H1 (cell line): Measurements from ENCODE around the gene GNG4. TPM values are rescaled to one million over a fixed set of nuclear protein-coding genes. Genes with fewer than 3 reads are reported as not detected.

Source experiments
- CTCF ChIA-PET: fragments of 300-600 bp; sonication (Branson Sonifier 250); formaldehyde crosslinking; loops from one replicate; lab custom pipeline; 2021; ENCODE audit not compliant: partially characterized antibody; lab: Charles Lee
- POLR2A ChIA-PET: fragments of 300-600 bp; sonication (Branson Sonifier 250); formaldehyde crosslinking; loops from one replicate; lab custom pipeline; 2021; ENCODE audit warnings: inconsistent platforms; ENCODE audit not compliant: partially characterized antibody; lab: Charles Lee
- DNase-seq, 2 experiments: peaks; one replicate each; pipeline versions ENCODE4 v3.0.0 to v3.0.0-alpha.2; 2010 to 2022; ENCODE audit warnings: low spot score in 2 of 2, low read depth in 1 of 2, mixed read lengths in 1 of 2
- FAIRE-seq: peaks from 2 replicates; lab custom pipeline; 2011; peaks lifted over from hg19 to GRCh38; lab: Jason Lieb, UNC
- H2AFZ ChIP-seq: 2 replicates; pipeline ENCODE4 v1.8.1; 2012; ENCODE audit warnings: low read length, inconsistent platforms
- H2AK5ac ChIP-seq: 2 replicates; pipeline ENCODE4 v1.6.1; 2013; ENCODE audit warnings: low read depth, low read length
- H2BK120ac ChIP-seq: replicated peaks from 2 replicates; pipeline ENCODE3; 2013; ENCODE audit warnings: low read depth, low read length, inconsistent platforms
- H2BK12ac ChIP-seq: 2 replicates; pipeline ENCODE4 v1.6.1; 2013; ENCODE audit warnings: low read depth, low read length
- H2BK15ac ChIP-seq: 2 replicates; pipeline ENCODE4 v1.6.1; 2013; ENCODE audit warnings: low read length
- H2BK20ac ChIP-seq: 2 replicates; pipeline ENCODE4 v1.6.1; 2013; ENCODE audit warnings: low read length
- H2BK5ac ChIP-seq: 2 replicates; pipeline ENCODE4 v1.6.1; 2013; ENCODE audit warnings: low read depth, low read length
- H3K14ac ChIP-seq: 2 replicates; pipeline ENCODE4 v1.6.1; 2013; ENCODE audit warnings: inconsistent platforms; ENCODE audit not compliant: insufficient read length
- H3K18ac ChIP-seq: 2 replicates; pipeline ENCODE4 v1.6.1; 2013; ENCODE audit warnings: low read length; ENCODE audit errors: extremely low read depth
- H3K23ac ChIP-seq: 2 replicates; pipeline ENCODE4 v1.6.1; 2013; ENCODE audit warnings: inconsistent platforms; ENCODE audit not compliant: insufficient read length
- H3K23me2 ChIP-seq: 2 replicates; pipeline ENCODE4 v1.6.1; 2013; ENCODE audit warnings: low read depth, low read length
- H3K27ac ChIP-seq: 2 replicates; pipeline ENCODE4 v1.6.1; 2011; ENCODE audit warnings: low read depth, low read length, inconsistent platforms
- H3K27me3 ChIP-seq, 4 experiments: replicated peaks in 1 of 4; 1 replicate in 1 of 4; 2 replicates in 3 of 4; pipeline versions ENCODE4 v1.6.1 to v1.8.1; 2011 to 2013; ENCODE audit warnings: low read length in 3 of 4, mild to moderate bottlenecking in 3 of 4, inconsistent platforms in 2 of 4, mixed read lengths in 2 of 4, moderate library complexity in 1 of 4; ENCODE audit not compliant: control insufficient read depth in 3 of 4, insufficient read depth in 3 of 4; ENCODE audit errors: extremely low read depth in 1 of 4
- H3K36me3 ChIP-seq, 4 experiments: 2 replicates each; pipeline versions ENCODE4 v1.6.1 to v1.8.1; 2011 to 2013; ENCODE audit warnings: mild to moderate bottlenecking in 4 of 4, low read length in 3 of 4, moderate library complexity in 2 of 4, control low read depth in 1 of 4, inconsistent platforms in 1 of 4; ENCODE audit not compliant: insufficient read depth in 4 of 4, control insufficient read depth in 2 of 4
- H3K4ac ChIP-seq: replicated peaks from 2 replicates; pipeline ENCODE3; 2013; ENCODE audit warnings: low read length, low read depth, mixed read lengths, inconsistent platforms; ENCODE audit not compliant: insufficient read length
- H3K4me1 ChIP-seq, 4 experiments: replicated peaks in 1 of 4; 1 replicate in 1 of 4; 2 replicates in 3 of 4; pipeline versions ENCODE4 v1.6.1 to v1.8.1; 2011 to 2013; ENCODE audit warnings: low read length in 3 of 4, inconsistent platforms in 2 of 4, mixed read lengths in 1 of 4; ENCODE audit not compliant: insufficient read depth in 4 of 4, control insufficient read depth in 3 of 4
- H3K4me2 ChIP-seq, 2 experiments: 2 replicates each; pipeline versions ENCODE4 v1.6.1 to v1.8.1; 2011 to 2013; ENCODE audit warnings: low read depth in 2 of 2, low read length in 2 of 2, control low read depth in 1 of 2, inconsistent platforms in 1 of 2, mild to moderate bottlenecking in 1 of 2; ENCODE audit not compliant: insufficient read depth in 1 of 2
- H3K4me3 ChIP-seq, 4 experiments: fragments of 200-600, 300-600 bp in 1 of 4; sonication (generic), shearing (Covaris generic), sonication (Bioruptor Twin) in 1 of 4; 2 replicates each; pipeline versions ENCODE4 v1.5.1 to v1.8.1; 2011 to 2016; ENCODE audit warnings: low read length in 4 of 4, low read depth in 3 of 4, control low read depth in 2 of 4, inconsistent platforms in 2 of 4, mild to moderate bottlenecking in 2 of 4, mixed read lengths in 1 of 4, moderate library complexity in 1 of 4; ENCODE audit not compliant: insufficient read depth in 2 of 4; ENCODE audit errors: extremely low read depth in 1 of 4
- H3K56ac ChIP-seq: replicated peaks from 2 replicates; pipeline ENCODE3; 2013; ENCODE audit warnings: low read depth, mild to moderate bottlenecking, mixed read lengths, low read length, inconsistent platforms; ENCODE audit not compliant: insufficient read length
- H3K79me1 ChIP-seq: 2 replicates; pipeline ENCODE4 v1.6.1; 2013; ENCODE audit warnings: low read depth, low read length, control low read depth
- H3K79me2 ChIP-seq, 2 experiments: 2 replicates each; pipeline versions ENCODE4 v1.6.1 to v1.8.1; 2012 to 2013; ENCODE audit warnings: low read length in 2 of 2, mild to moderate bottlenecking in 2 of 2, inconsistent platforms in 1 of 2; ENCODE audit not compliant: insufficient read depth in 2 of 2, control insufficient read depth in 1 of 2
- H3K9ac ChIP-seq, 4 experiments: replicated peaks in 1 of 4; 1 replicate in 1 of 4; 2 replicates in 3 of 4; pipeline versions ENCODE4 v1.6.1 to v1.8.1; 2011 to 2013; ENCODE audit warnings: low read depth in 3 of 4, low read length in 3 of 4, control low read depth in 2 of 4, mild to moderate bottlenecking in 2 of 4, moderate library complexity in 2 of 4, inconsistent platforms in 1 of 4; ENCODE audit errors: extremely low read depth in 1 of 4
- H3K9me3 ChIP-seq, 2 experiments: 2 replicates each; pipeline versions ENCODE4 v1.6.1 to v1.8.1; 2012 to 2013; ENCODE audit warnings: mild to moderate bottlenecking in 2 of 2, moderate library complexity in 2 of 2, control low read depth in 1 of 2, inconsistent platforms in 1 of 2, low read depth in 1 of 2, low read length in 1 of 2, mixed read lengths in 1 of 2; ENCODE audit not compliant: insufficient read depth in 2 of 2
- H4K20me1 ChIP-seq, 2 experiments: replicated peaks in 1 of 2; 2 replicates each; pipeline versions ENCODE3 to v1.8.1; 2011 to 2013; ENCODE audit warnings: inconsistent platforms in 2 of 2, low read length in 2 of 2, mild to moderate bottlenecking in 1 of 2; ENCODE audit not compliant: insufficient read depth in 2 of 2, control insufficient read depth in 1 of 2
- H4K5ac ChIP-seq: 2 replicates; pipeline ENCODE4 v1.6.1; 2013; ENCODE audit warnings: low read length, low read depth, mixed read lengths, inconsistent platforms; ENCODE audit not compliant: insufficient read length
- H4K8ac ChIP-seq: 2 replicates; pipeline ENCODE4 v1.8.0; 2013; ENCODE audit warnings: mild to moderate bottlenecking, moderate library complexity, low read length, inconsistent platforms; ENCODE audit not compliant: insufficient read depth; ENCODE audit errors: extremely low read depth
- H4K91ac ChIP-seq: replicated peaks from 2 replicates; pipeline ENCODE3; 2013; ENCODE audit warnings: low read length, mixed read lengths, inconsistent platforms; ENCODE audit not compliant: insufficient read length
- ASH2L ChIP-seq: fragments of 200-600, 300-600 bp; sonication (generic); IDR thresholded peaks from one replicate; pipeline ENCODE4 v1.7.1; 2017; ENCODE audit warnings: low read length
- BCL11A ChIP-seq, 2 experiments: IDR thresholded peaks; one replicate each; pipeline ENCODE4 v1.6.1; 2011; ENCODE audit warnings: low read depth in 2 of 2, low read length in 2 of 2, mild to moderate bottlenecking in 2 of 2
- EZH2 ChIP-seq: fragments of 200-600 bp; sonication (generic); IDR thresholded peaks from 2 replicates; pipeline ENCODE4 v1.7.1; 2012; ENCODE audit warnings: low read depth, mild to moderate bottlenecking, moderate library complexity, low read length, inconsistent platforms; ENCODE audit not compliant: severe bottlenecking
- KDM1A ChIP-seq: fragments of 200-600, 300-600 bp; sonication (generic); IDR thresholded peaks from 2 replicates; pipeline ENCODE4 v1.7.1; 2016; ENCODE audit warnings: mild to moderate bottlenecking, low read length, borderline replicate concordance
- KDM4A ChIP-seq: IDR thresholded peaks from one replicate; pipeline ENCODE4 v1.7.1; 2012; ENCODE audit warnings: low read depth, mild to moderate bottlenecking, moderate library complexity, low read length, inconsistent platforms; ENCODE audit not compliant: severe bottlenecking
- NANOG ChIP-seq: IDR thresholded peaks from 2 replicates; pipeline ENCODE4 v1.6.1; 2011; ENCODE audit warnings: low read length, low read depth, mild to moderate bottlenecking, inconsistent platforms; ENCODE audit not compliant: insufficient read depth, poor library complexity, severe bottlenecking
- RXRA ChIP-seq: IDR thresholded peaks from 2 replicates; pipeline ENCODE4 v1.6.1; 2011; ENCODE audit warnings: low read depth, mild to moderate bottlenecking, low read length, moderate library complexity; ENCODE audit not compliant: insufficient read depth
- SRF ChIP-seq: IDR thresholded peaks from 2 replicates; pipeline ENCODE4 v1.6.1; 2011; ENCODE audit warnings: mild to moderate bottlenecking, low read depth, low read length, moderate library complexity
- SUZ12 ChIP-seq: fragments of 200-600 bp; sonication (generic); IDR thresholded peaks from 2 replicates; pipeline ENCODE4 v1.6.1; 2012; ENCODE audit warnings: mild to moderate bottlenecking, inconsistent platforms, low read length, moderate library complexity, mixed read lengths
- WGBS, 2 experiments: shearing (Covaris generic) in 1 of 2; methylation state at CpG; one replicate each; pipeline versions ENCODE4 v1.1.6 to v1.1.7; 2013 to 2015; ENCODE audit warnings: low lambda C conversion rate in 2 of 2, mixed read lengths in 2 of 2, inconsistent platforms in 1 of 2, low coverage in 1 of 2, missing lambda C conversion rate in 1 of 2; ENCODE audit not compliant: insufficient replicate concordance in 2 of 2, insufficient coverage in 1 of 2, insufficient read length in 1 of 2; ENCODE audit errors: extremely low coverage in 1 of 2, missing lambda C conversion rate in 1 of 2; 5-methylcytosine and 5-hydroxymethylcytosine counted together
- polyA plus RNA-seq, 7 experiments: library from polyadenylated mRNA; depleted of rRNA in 3 of 7; stranded (reverse) in 5 of 7; unstranded in 2 of 7; fragments of >200 nt in 5 of 7; fragments of 200-250 nt in 2 of 7; gene quantifications; 1 replicate in 5 of 7; 2 replicates in 1 of 7; 4 replicates in 1 of 7; pipeline versions ENCODE4 v1.2.1 to v1.2.3, GENCODE V29; 2011 to 2013; ENCODE audit warnings: missing spikeins in 2 of 7, mixed read lengths in 2 of 7
- total RNA-seq: library from RNA; stranded (reverse); fragmentation: NEBNext Ultra II Directional; extraction: Animal tissue kit (Norgen Biotek cat#: 25700); gene quantifications from 2 replicates; pipeline ENCODE4 v1.2.1, GENCODE V29; 2021
- TF ChIP-seq, protein P1 (sequence below): IDR thresholded peaks from 2 replicates; pipeline ENCODE4 v1.6.1; 2012; ENCODE audit warnings: inconsistent platforms

The GNG4 gene
- total and polyA plus RNA-seq, 2 of the 8 experiments (the other 6 are each of a cell fraction or from before 2014, with no cell fraction given), result 95.5 to 96.8 TPM

DNA sequence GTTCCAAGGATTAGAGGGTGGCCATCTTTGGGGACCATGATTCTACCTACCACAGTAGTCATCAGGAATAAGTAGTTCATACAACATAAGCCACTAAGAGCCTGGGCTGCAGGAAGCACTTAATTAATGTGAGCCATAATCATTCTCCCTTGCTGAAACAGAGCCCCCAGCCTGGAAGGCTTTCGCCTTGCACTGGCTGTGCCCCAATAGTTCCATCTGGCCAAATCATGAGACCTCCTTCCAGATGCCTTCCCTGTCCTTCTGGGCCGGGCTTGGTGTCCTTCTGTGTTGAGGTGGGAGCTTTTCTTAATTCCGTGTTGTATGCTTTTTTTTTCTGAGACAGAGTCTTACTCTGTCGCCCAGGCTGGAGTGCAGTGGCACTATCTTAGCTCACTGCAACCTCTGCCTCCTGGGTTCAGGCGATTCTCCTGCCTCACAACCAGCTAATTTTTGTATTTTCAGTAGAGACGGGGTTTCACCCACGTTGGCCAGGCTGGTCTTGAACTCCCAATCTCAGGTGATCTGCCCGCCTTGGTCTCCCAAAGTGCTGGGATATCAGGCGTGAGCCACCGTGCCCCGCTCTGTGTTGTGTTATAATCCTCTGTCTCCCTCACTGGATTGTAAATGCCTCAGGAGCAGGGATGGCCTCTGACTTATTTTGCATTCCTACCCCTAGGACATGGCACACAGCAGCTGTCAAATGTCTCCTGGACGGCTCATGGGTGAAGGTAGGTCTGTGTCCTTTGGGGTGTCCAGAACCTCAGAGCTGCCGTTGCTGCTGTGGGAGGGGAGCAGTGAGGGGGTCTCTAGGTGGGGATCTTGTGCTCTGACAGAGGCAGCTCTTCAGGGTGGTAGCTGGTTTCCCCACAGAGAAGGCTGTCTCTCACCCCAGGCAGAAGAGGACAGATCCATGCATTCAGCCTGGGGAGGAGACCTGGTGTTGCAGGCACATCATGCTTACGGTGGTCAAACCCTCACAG, 10.1 kb downstream of the GNG4 start:
- Histone ChIP-seq H3K27ac (no peak overlapping the region), H3K56ac (no peak overlapping the region), H3K23me2 (no peaks in the 10 kb centered on the region), H3K9ac (no peak overlapping the region), H4K8ac (no peak overlapping the region), H3K36me3 (no peaks in the 10 kb centered on the region), H2AK5ac (no peak overlapping the region), H3K18ac (no peak overlapping the region), H3K9me3 (no peaks in the 10 kb centered on the region), H3K4me3 (no peak overlapping the region), H4K91ac (no peak overlapping the region), H3K23ac (no peak overlapping the region), H2BK120ac (no peak overlapping the region), H2BK15ac (0 out of 2 replicates have a peak overlapping the region, but pooled peaks have one; percentile 31), H3K4ac (no peak overlapping the region), H3K4me1 (peaks cover 14 to 34% (median 25%) of the 10 kb centered on the region in 4 experiments), H2BK5ac (peak overlapping the region; percentile 9; the same call in 1 of the 2 replicates), H3K27me3 (no peaks in the 10 kb centered on the region), H3K79me2 (peaks cover 0 to 79% of the 10 kb centered on the region in 2 experiments; a peak in 3 of 4 replicates), H2BK12ac (no peak overlapping the region), H2AFZ (no peak overlapping the region), H4K5ac (no peak overlapping the region), H3K14ac (no peak overlapping the region), H3K79me1 (peaks cover 3% of the 10 kb centered on the region; the same call in 1 of the 2 replicates), H3K4me2 (no peak overlapping the region), H4K20me1 (peaks cover 7 to 9% of the 10 kb centered on the region in 2 experiments), H2BK20ac (no peak overlapping the region)
- WGBS, 2 experiments, result 84% methylated on average over 14 of the region's 14 CpGs; no CpG with 5 or more reads in 1 of the 2 experiments
- peak in 1 of 2 experiments; percentile 16 for DNase-seq
- no peak for FAIRE-seq
- ChIA-PET CTCF (interaction anchor here (6.2 kb wide), 1 partner anchor 39 kb away, joined by 34 read pairs; no protein-coding TSS in a partner anchor), POLR2A (interaction anchor here (2.1 kb wide), 1 partner anchor 12 kb away, joined by 5 read pairs; no protein-coding TSS in a partner anchor)
- TF ChIP-seq, protein P1, sequence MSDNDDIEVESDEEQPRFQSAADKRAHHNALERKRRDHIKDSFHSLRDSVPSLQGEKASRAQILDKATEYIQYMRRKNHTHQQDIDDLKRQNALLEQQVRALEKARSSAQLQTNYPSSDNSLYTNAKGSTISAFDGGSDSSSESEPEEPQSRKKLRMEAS, result no peak
- TF ChIP-seq SUZ12 (no peak), NANOG (no peak), ASH2L (no peak), RXRA (no peak), BCL11A (IDR thresholded peaks at IDR 0.05; ENCODE audit: low read depth in 2 of 2, low read length in 2 of 2) (no peak), EZH2 (no peak), KDM1A (no peak), KDM4A (no peak), SRF (no peak)
